AG09309 (cell line): ENCODE results near the gene NDFIP1.

Source experiments
- DNase-seq: peaks from one replicate; pipeline ENCODE4 v3.0.0-alpha.2; 2010; ENCODE audit warnings: low read depth
- H3K4me3 ChIP-seq: 2 replicates; pipeline ENCODE4 v1.5.1; 2011; ENCODE audit warnings: mild to moderate bottlenecking, low read depth, low read length, moderate library complexity; ENCODE audit not compliant: control insufficient read depth
- CTCF ChIP-seq: IDR thresholded peaks from 2 replicates; pipeline ENCODE4 v1.5.1; 2011; ENCODE audit warnings: mild to moderate bottlenecking, low read depth, low read length, inconsistent platforms; ENCODE audit not compliant: insufficient read depth, control insufficient read depth; ENCODE audit errors: missing control alignments

The NDFIP1 gene

GRCh38 chr5:142164315-142164714 lies 55.7 kb downstream of the NDFIP1 start:
- no peak for DNase-seq
- no peak overlapping the region for H3K4me3 ChIP-seq
- no peak for TF ChIP-seq CTCF

GRCh38 chr5:142166754-142167153 lies 58.2 kb downstream of the NDFIP1 start:
- DNase-seq: no peak
- TF ChIP-seq CTCF: no peak

GRCh38 chr5:142167458-142167857 lies 58.9 kb downstream of the NDFIP1 start:
- DNase-seq: no peak
- H3K4me3 ChIP-seq: no peak overlapping the region
- TF ChIP-seq CTCF: no peak

More at GRCh38 chr5:142166754-142167153, 58.2 kb downstream of the NDFIP1 start:
- H3K4me3 ChIP-seq: no peak overlapping the region

- TF ChIP-seq CTCF: no peak
- DNase-seq: no peak
- H3K4me3 ChIP-seq: no peak overlapping the region
Measured at GRCh38 chr5:142168365-142168764, 59.8 kb downstream of the NDFIP1 start.

GRCh38 chr5:142170254-142170953 lies 61.8 kb downstream of the NDFIP1 start:
- no peak for TF ChIP-seq CTCF
- no peak for DNase-seq
- no peak overlapping the region for H3K4me3 ChIP-seq

GRCh38 chr5:142171270-142171669 lies 62.7 kb downstream of the NDFIP1 start:
- no peak overlapping the region for H3K4me3 ChIP-seq
- DNase-seq: no peak
- TF ChIP-seq CTCF: no peak

GRCh38 chr5:142175039-142175438 lies 66.5 kb downstream of the NDFIP1 start:
- no peak overlapping the region for H3K4me3 ChIP-seq
- TF ChIP-seq CTCF: no peak
- DNase-seq: no peak
